Measurements from ENCODE around the gene DDIT4. TPM values are rescaled to one million over a fixed set of nuclear protein-coding genes. Genes with fewer than 3 reads are reported as not detected.

DDIT4 gene
- total RNA-seq, 1 experiment from 2014 or later: 872 TPM

DNA sequence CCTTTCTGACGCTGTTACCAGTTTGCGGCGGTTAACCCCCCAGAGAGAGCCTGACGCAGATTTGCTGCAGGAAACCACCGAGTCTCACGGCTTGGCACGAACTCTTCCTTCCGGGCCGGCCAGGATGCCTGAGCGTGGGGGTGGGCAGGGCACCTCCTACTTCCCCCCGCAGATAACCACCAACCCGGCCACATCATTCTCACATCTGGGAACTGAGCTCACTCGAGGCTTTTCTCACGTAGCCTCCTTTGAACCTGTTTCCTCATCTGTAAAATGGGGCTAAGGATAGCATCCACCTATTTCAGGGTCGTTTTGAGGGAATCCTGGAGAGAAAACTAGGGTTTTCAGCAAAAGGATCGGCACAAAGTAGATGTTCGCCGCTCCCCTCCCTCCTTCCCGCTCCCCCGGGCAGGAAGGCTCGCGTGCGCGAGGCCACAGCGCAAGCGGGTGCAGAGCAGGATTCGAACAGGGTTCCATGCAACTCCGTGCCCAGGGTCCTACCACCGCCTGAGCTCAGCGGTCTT is 23.6 kb downstream of the DDIT4 start:
- peaks cover 21% of the 10 kb centered on the region for H3K4me1 Mint-ChIP-seq (ENCODE audit: insufficient read depth, unreplicated experiment)
- ChIA-PET CTCF (interaction anchor here (0.6 to 1.2 kb wide), 4 partner anchors 24 to 277 kb away, joined by 3 to 4 read pairs (median 3); no protein-coding TSS in a partner anchor), POLR2A (interaction anchor here (0.7 to 2.9 kb wide), 12 partner anchors 11 to 49 kb away, joined by 3 to 19 read pairs (median 5); partner anchors contain the start of gene DDIT4)
- H3K27ac Mint-ChIP-seq (ENCODE audit: low read depth, unreplicated experiment): peak overlapping the region; percentile 89
- no peaks in the 10 kb centered on the region for H3K27me3 Mint-ChIP-seq (ENCODE audit: insufficient read depth, unreplicated experiment)
- H3K36me3 Mint-ChIP-seq (ENCODE audit: insufficient read depth, unreplicated experiment): peaks cover 13% of the 10 kb centered on the region
- peak; percentile 95 for DNase-seq (ENCODE audit: unreplicated experiment)
- TF ChIP-seq, protein P1, sequence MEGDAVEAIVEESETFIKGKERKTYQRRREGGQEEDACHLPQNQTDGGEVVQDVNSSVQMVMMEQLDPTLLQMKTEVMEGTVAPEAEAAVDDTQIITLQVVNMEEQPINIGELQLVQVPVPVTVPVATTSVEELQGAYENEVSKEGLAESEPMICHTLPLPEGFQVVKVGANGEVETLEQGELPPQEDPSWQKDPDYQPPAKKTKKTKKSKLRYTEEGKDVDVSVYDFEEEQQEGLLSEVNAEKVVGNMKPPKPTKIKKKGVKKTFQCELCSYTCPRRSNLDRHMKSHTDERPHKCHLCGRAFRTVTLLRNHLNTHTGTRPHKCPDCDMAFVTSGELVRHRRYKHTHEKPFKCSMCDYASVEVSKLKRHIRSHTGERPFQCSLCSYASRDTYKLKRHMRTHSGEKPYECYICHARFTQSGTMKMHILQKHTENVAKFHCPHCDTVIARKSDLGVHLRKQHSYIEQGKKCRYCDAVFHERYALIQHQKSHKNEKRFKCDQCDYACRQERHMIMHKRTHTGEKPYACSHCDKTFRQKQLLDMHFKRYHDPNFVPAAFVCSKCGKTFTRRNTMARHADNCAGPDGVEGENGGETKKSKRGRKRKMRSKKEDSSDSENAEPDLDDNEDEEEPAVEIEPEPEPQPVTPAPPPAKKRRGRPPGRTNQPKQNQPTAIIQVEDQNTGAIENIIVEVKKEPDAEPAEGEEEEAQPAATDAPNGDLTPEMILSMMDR (IDR thresholded peaks at IDR 0.05; ENCODE audit: unreplicated experiment): no peak
- intact Hi-C loops (cut with micrococcal nuclease): loop anchor here (2.0 kb wide), 1 partner anchor 23 kb away; no protein-coding TSS in a partner anchor
- peak overlapping the region; percentile 73 for H3K4me3 Mint-ChIP-seq (ENCODE audit: unreplicated experiment)
- BruUV-seq (replicated peaks): TSS peak; percentile 78
- H3K9me3 Mint-ChIP-seq (ENCODE audit: unreplicated experiment): no peaks in the 10 kb centered on the region

DNA sequence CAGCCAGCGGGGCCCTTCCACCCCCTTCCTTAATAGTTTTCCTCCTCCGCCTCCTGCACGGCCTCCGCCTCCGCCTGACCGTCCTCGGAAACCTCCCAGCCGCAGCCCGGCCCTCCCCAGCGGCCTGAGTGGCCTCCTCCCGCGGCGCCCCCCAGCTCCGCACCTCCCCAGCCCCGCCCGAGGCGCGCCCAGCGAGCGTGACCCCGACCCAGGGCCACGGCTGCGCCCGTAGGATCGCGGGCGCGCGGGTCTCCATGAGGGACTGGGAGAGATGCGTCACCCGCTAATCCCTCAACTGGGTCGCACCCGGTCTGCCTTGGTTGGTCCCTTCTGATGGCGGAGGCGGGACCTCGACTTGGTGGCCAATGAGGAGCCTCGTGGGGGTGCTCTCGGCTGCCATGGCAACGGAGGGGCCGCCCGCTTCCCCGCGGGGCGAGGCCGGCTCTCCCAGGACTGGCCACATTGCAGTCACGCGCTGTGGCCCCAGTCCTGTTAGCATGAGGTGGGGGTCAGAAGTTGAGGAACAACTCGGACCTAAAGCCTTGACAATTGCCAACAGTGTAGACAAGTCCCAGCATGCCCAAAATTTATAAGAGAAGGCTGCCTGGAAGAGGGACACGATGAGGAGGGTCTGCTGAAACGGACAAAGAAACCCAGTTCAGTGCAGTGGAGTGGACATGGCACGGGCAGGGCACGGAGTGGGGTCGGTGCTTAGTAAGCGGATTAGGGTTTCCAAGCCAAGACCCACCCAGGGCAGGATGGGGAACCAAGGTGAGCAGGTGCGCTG is 24.3 kb downstream of the DDIT4 start:
- POLR2A ChIA-PET: interaction anchor here (0.6 to 2.9 kb wide), 14 partner anchors 10 to 50 kb away, joined by 3 to 19 read pairs (median 4); partner anchors contain the start of gene DDIT4
- Mint-ChIP-seq H3K27me3 (ENCODE audit: insufficient read depth, unreplicated experiment) (no peaks in the 10 kb centered on the region), H3K4me1 (ENCODE audit: insufficient read depth, unreplicated experiment) (peaks cover 15% of the 10 kb centered on the region), H3K36me3 (ENCODE audit: insufficient read depth, unreplicated experiment) (peaks cover 10% of the 10 kb centered on the region), H3K4me3 (ENCODE audit: unreplicated experiment) (peak overlapping the region; percentile 73), H3K9me3 (ENCODE audit: unreplicated experiment) (no peaks in the 10 kb centered on the region), H3K27ac (ENCODE audit: low read depth, unreplicated experiment) (peak overlapping the region; percentile 89)
- DNase-seq (ENCODE audit: unreplicated experiment): peak; percentile 98
- TF ChIP-seq, protein P1 (IDR thresholded peaks at IDR 0.05; ENCODE audit: unreplicated experiment): no peak
- intact Hi-C loops (cut with micrococcal nuclease): loop anchor here (2.0 kb wide), 1 partner anchor 23 kb away; no protein-coding TSS in a partner anchor
- no TSS peak for BruUV-seq (replicated peaks)
- CTCF ChIA-PET: interaction anchor here (0.6 to 1.4 kb wide), 3 partner anchors 11 to 277 kb away, joined by 3 to 4 read pairs (median 3); no protein-coding TSS in a partner anchor

DNA sequence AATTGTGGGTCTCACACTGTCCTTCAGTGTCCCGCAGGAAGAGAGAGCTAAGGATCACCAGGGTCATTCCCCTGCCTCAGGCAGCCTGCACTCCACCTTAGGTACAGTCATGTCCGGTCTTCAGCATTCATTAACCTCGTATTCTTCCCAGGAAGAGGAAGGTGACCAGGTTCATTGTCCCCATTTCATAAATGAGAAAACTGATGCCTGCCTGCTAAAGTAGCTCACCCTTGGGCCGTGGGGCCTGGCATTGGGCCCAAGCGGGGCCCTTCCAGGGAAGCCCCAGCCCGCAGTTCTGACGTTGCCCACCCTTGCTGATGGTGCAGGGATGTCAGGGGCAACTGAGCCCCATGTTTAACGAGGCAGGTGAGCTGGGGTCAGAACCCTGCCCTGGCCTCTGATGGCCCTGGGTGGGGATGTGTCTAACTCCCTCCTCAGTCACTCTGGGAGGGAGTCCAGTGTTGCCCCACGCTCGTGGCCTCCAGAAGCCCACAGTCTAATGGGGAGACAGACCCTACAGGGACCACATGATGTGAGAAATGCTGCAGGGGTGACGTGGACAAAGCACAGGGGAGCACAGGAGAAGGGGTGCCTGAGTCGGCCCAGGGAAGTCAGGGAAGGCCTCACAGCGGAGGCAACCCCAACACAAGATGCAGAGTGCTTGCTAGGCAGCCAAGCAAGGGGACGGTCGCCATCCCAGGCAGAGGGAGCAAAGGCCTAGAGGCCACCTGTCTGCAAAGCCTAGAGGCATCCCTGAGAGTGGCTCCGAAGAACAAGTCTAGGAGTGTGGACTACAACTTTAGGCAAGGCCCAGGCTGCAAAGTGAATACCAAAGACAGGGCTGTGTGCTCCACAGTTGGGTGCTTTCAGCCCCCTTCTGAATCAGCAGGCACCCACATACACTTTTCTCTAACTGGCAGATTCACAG is 25.1 kb downstream of the DDIT4 start:
- no peak overlapping the region for H3K4me3 Mint-ChIP-seq (ENCODE audit: unreplicated experiment)
- TF ChIP-seq, protein P1 (IDR thresholded peaks at IDR 0.05; ENCODE audit: unreplicated experiment): no peak
- H3K9me3 Mint-ChIP-seq (ENCODE audit: unreplicated experiment): no peaks in the 10 kb centered on the region

More for the DNA sequence above, 25.1 kb downstream of the DDIT4 start:
- DNase-seq (ENCODE audit: unreplicated experiment): peak; percentile 34
- peaks cover 9% of the 10 kb centered on the region for H3K36me3 Mint-ChIP-seq (ENCODE audit: insufficient read depth, unreplicated experiment)
- H3K27ac Mint-ChIP-seq (ENCODE audit: low read depth, unreplicated experiment): peak overlapping the region; percentile 89
- ChIA-PET POLR2A (interaction anchor here (0.6 to 2.9 kb wide), 7 partner anchors 10 to 43 kb away, joined by 3 to 19 read pairs (median 4); no protein-coding TSS in a partner anchor), CTCF (interaction anchor here (1.4 kb wide), 1 partner anchor 10 kb away, joined by 3 read pairs; no protein-coding TSS in a partner anchor)
- intact Hi-C loops (cut with micrococcal nuclease): no loop called here
- no TSS peak for BruUV-seq (replicated peaks)
- peaks cover 12% of the 10 kb centered on the region for H3K4me1 Mint-ChIP-seq (ENCODE audit: insufficient read depth, unreplicated experiment)
- no peaks in the 10 kb centered on the region for H3K27me3 Mint-ChIP-seq (ENCODE audit: insufficient read depth, unreplicated experiment)

All from MCF 10A (cell line).